Effector memory CD4-positive, alpha-beta T cell (primary cell): ENCODE measurements around the gene THSD7A.

Experiments
- DNase-seq, 3 donors: peaks; one replicate each; pipeline ENCODE4 v3.0.0-alpha.2; 2020
- H3K27ac ChIP-seq: 2 replicates; pipeline ENCODE4 v1.7.0; 2013; ENCODE audit warnings: mild to moderate bottlenecking, low read length, moderate library complexity; ENCODE audit not compliant: insufficient read depth, poor library complexity, severe bottlenecking
- H3K27me3 ChIP-seq: replicated peaks from 2 replicates; pipeline ENCODE4 v1.7.0; 2013; ENCODE audit warnings: mild to moderate bottlenecking, low read length; ENCODE audit not compliant: insufficient read depth, control insufficient read depth, poor library complexity, severe bottlenecking
- H3K36me3 ChIP-seq: 2 replicates; pipeline ENCODE4 v1.7.0; 2013; ENCODE audit warnings: mild to moderate bottlenecking, low read length, moderate library complexity; ENCODE audit not compliant: control insufficient read depth, insufficient read depth
- H3K4me1 ChIP-seq: 2 replicates; pipeline ENCODE4 v1.7.0; 2013; ENCODE audit warnings: low read length, mild to moderate bottlenecking; ENCODE audit not compliant: control insufficient read depth, insufficient read depth, poor library complexity, severe bottlenecking
- H3K4me3 ChIP-seq: 2 replicates; pipeline ENCODE4 v1.7.0; 2013; ENCODE audit warnings: low read length, low read depth, mild to moderate bottlenecking; ENCODE audit not compliant: insufficient read depth, poor library complexity, severe bottlenecking
- H3K9me3 ChIP-seq: 2 replicates; pipeline ENCODE4 v1.7.0; 2013; ENCODE audit warnings: mild to moderate bottlenecking, low read length, moderate library complexity; ENCODE audit not compliant: control insufficient read depth

THSD7A gene

GRCh38 chr7:11633310-11633709 lies 198.7 kb downstream of the THSD7A start:
- Histone ChIP-seq H3K4me1 (no peaks in the 10 kb centered on the region), H3K27ac (no peak overlapping the region), H3K27me3 (no peaks in the 10 kb centered on the region), H3K4me3 (no peak overlapping the region), H3K36me3 (no peaks in the 10 kb centered on the region), H3K9me3 (no peaks in the 10 kb centered on the region)
- no peak for DNase-seq

- no peak overlapping the region for H3K27ac ChIP-seq
- H3K27me3 ChIP-seq: no peaks in the 10 kb centered on the region
- DNase-seq: no peak
- H3K4me3 ChIP-seq: no peak overlapping the region
- H3K4me1 ChIP-seq: no peaks in the 10 kb centered on the region
- H3K9me3 ChIP-seq: no peaks in the 10 kb centered on the region
- H3K36me3 ChIP-seq: no peaks in the 10 kb centered on the region
Observed at GRCh38 chr7:11630355-11630754, 201.6 kb downstream of the THSD7A start.

- Histone ChIP-seq H3K27me3 (no peaks in the 10 kb centered on the region), H3K27ac (no peak overlapping the region), H3K4me3 (no peak overlapping the region), H3K4me1 (no peaks in the 10 kb centered on the region), H3K36me3 (no peaks in the 10 kb centered on the region), H3K9me3 (no peaks in the 10 kb centered on the region)
- no peak for DNase-seq
Observed at GRCh38 chr7:11625669-11626068, 206.3 kb downstream of the THSD7A start.

- H3K4me3 ChIP-seq: no peak overlapping the region
- no peak for DNase-seq
- H3K27ac ChIP-seq: no peak overlapping the region
- H3K27me3 ChIP-seq: no peaks in the 10 kb centered on the region
- H3K36me3 ChIP-seq: no peaks in the 10 kb centered on the region
- no peaks in the 10 kb centered on the region for H3K4me1 ChIP-seq
- H3K9me3 ChIP-seq: no peaks in the 10 kb centered on the region
Observed at GRCh38 chr7:11623093-11623678, 208.8 kb downstream of the THSD7A start.

- Histone ChIP-seq H3K9me3 (no peaks in the 10 kb centered on the region), H3K36me3 (no peaks in the 10 kb centered on the region), H3K4me3 (no peak overlapping the region), H3K4me1 (no peaks in the 10 kb centered on the region), H3K27me3 (no peaks in the 10 kb centered on the region), H3K27ac (no peak overlapping the region)
- no peak for DNase-seq
Observed at GRCh38 chr7:11620406-11621253, 211.4 kb downstream of the THSD7A start.

- no peak for DNase-seq
- no peak overlapping the region for H3K4me3 ChIP-seq
- H3K36me3 ChIP-seq: no peaks in the 10 kb centered on the region
- H3K27me3 ChIP-seq: no peaks in the 10 kb centered on the region
- H3K27ac ChIP-seq: no peak overlapping the region
- no peaks in the 10 kb centered on the region for H3K4me1 ChIP-seq
- no peaks in the 10 kb centered on the region for H3K9me3 ChIP-seq
Observed at GRCh38 chr7:11616466-11616865, 215.5 kb downstream of the THSD7A start.

GRCh38 chr7:11615174-11615573 lies 216.8 kb downstream of the THSD7A start:
- no peak overlapping the region for H3K4me3 ChIP-seq
- no peaks in the 10 kb centered on the region for H3K9me3 ChIP-seq
- H3K27ac ChIP-seq: no peak overlapping the region
- H3K4me1 ChIP-seq: no peaks in the 10 kb centered on the region
- no peaks in the 10 kb centered on the region for H3K36me3 ChIP-seq
- no peaks in the 10 kb centered on the region for H3K27me3 ChIP-seq
- DNase-seq: no peak

- no peak overlapping the region for H3K27ac ChIP-seq
- H3K4me3 ChIP-seq: no peak overlapping the region
- no peaks in the 10 kb centered on the region for H3K36me3 ChIP-seq
- no peaks in the 10 kb centered on the region for H3K4me1 ChIP-seq
- no peaks in the 10 kb centered on the region for H3K9me3 ChIP-seq
- no peak for DNase-seq
- H3K27me3 ChIP-seq: no peaks in the 10 kb centered on the region
Observed at GRCh38 chr7:11613292-11613930, 218.6 kb downstream of the THSD7A start.

- Histone ChIP-seq H3K27me3 (no peaks in the 10 kb centered on the region), H3K4me1 (no peaks in the 10 kb centered on the region), H3K27ac (no peak overlapping the region), H3K9me3 (no peaks in the 10 kb centered on the region), H3K36me3 (no peaks in the 10 kb centered on the region), H3K4me3 (no peak overlapping the region)
- no peak for DNase-seq
Observed at GRCh38 chr7:11612737-11613136, 219.3 kb downstream of the THSD7A start.

GRCh38 chr7:11609096-11609670 lies 222.8 kb downstream of the THSD7A start:
- H3K4me3 ChIP-seq: no peak overlapping the region
- H3K4me1 ChIP-seq: no peaks in the 10 kb centered on the region
- no peaks in the 10 kb centered on the region for H3K9me3 ChIP-seq
- H3K27ac ChIP-seq: no peak overlapping the region
- H3K36me3 ChIP-seq: no peaks in the 10 kb centered on the region
- H3K27me3 ChIP-seq: no peaks in the 10 kb centered on the region
- DNase-seq: no peak
